MCF 10A (cell line): Measurements from ENCODE around the gene LRRC41. TPM values are rescaled to one million over a fixed set of nuclear protein-coding genes. Genes with fewer than 3 reads are reported as not detected.

Source experiments
- BruUV-seq: library from RNA; stranded (reverse); fragments of 400-500 nt; replicated peaks from 2 replicates; lab custom pipeline; 2021; lab: Mats Ljungman, UMichigan
- CTCF ChIA-PET: fragments of 300-600 bp; sonication (Branson Sonifier 250); formaldehyde crosslinking; extraction: SDS; loops from one replicate; lab custom pipeline; 2021; ENCODE audit warnings: antibody characterized with exemption, inconsistent platforms; lab: Yijun Ruan, JAX
- POLR2A ChIA-PET: fragments of 300-600, 350-650 bp; sonication (Branson Sonifier 250); formaldehyde crosslinking; extraction: SDS; loops from one replicate; lab custom pipeline; 2020; ENCODE audit warnings: antibody characterized with exemption, inconsistent platforms; lab: Yijun Ruan, JAX
- DNase-seq: peaks from one replicate; pipeline ENCODE4 v3.0.0-alpha.2; 2018; ENCODE audit not compliant: unreplicated experiment
- H3K27ac Mint-ChIP-seq: one replicate; pipeline ENCODE4 v1.8.0; 2022; ENCODE audit warnings: mild to moderate bottlenecking, low read depth, mixed read lengths; ENCODE audit not compliant: unreplicated experiment
- H3K27me3 Mint-ChIP-seq: one replicate; pipeline ENCODE4 v1.8.0; 2022; ENCODE audit warnings: mixed read lengths; ENCODE audit not compliant: insufficient read depth, unreplicated experiment
- H3K36me3 Mint-ChIP-seq: one replicate; pipeline ENCODE4 v1.8.0; 2022; ENCODE audit warnings: mild to moderate bottlenecking, moderate library complexity, mixed read lengths; ENCODE audit not compliant: insufficient read depth, unreplicated experiment
- H3K4me1 Mint-ChIP-seq: one replicate; pipeline ENCODE4 v1.8.0; 2022; ENCODE audit warnings: mixed read lengths; ENCODE audit not compliant: insufficient read depth, unreplicated experiment
- H3K4me3 Mint-ChIP-seq: one replicate; pipeline ENCODE4 v1.8.0; 2022; ENCODE audit warnings: mild to moderate bottlenecking, moderate library complexity, mixed read lengths; ENCODE audit not compliant: unreplicated experiment
- H3K9me3 Mint-ChIP-seq: one replicate; pipeline ENCODE4 v1.8.0; 2022; ENCODE audit warnings: mixed read lengths; ENCODE audit not compliant: unreplicated experiment
- intact Hi-C: fragments of 100-400 bp; cut with micrococcal nuclease; formaldehyde crosslinking; loops from 2 replicates; pipeline ENCODE4 v1.14.1; 2022
- total RNA-seq: library from RNA; stranded (reverse); gene quantifications from 2 replicates; pipeline ENCODE4 v1.2.3, GENCODE V29; 2022
- TF ChIP-seq, protein P1 (sequence below): fragments of 200-600 bp; IDR thresholded peaks from one replicate; pipeline ENCODE4 v1.8.0; 2022; ENCODE audit warnings: antibody characterized with exemption, mild to moderate bottlenecking; ENCODE audit not compliant: unreplicated experiment

LRRC41 gene
- total RNA-seq, 1 experiment from 2014 or later = 92.6 TPM

GRCh38 chr1:46268578-46268977 lies 34.8 kb downstream of the LRRC41 start:
- DNase-seq = no peak
- no peaks in the 10 kb centered on the region for H3K4me1 Mint-ChIP-seq
- intact Hi-C loops = no loop called here
- ChIA-PET POLR2A (interaction anchor here (0.6 kb wide), 1 partner anchor 1230 kb away, joined by 4 read pairs; no protein-coding TSS in a partner anchor), CTCF (no interaction called here)
- no peaks in the 10 kb centered on the region for H3K27me3 Mint-ChIP-seq
- H3K27ac Mint-ChIP-seq = no peak overlapping the region
- TF ChIP-seq, protein P1, sequence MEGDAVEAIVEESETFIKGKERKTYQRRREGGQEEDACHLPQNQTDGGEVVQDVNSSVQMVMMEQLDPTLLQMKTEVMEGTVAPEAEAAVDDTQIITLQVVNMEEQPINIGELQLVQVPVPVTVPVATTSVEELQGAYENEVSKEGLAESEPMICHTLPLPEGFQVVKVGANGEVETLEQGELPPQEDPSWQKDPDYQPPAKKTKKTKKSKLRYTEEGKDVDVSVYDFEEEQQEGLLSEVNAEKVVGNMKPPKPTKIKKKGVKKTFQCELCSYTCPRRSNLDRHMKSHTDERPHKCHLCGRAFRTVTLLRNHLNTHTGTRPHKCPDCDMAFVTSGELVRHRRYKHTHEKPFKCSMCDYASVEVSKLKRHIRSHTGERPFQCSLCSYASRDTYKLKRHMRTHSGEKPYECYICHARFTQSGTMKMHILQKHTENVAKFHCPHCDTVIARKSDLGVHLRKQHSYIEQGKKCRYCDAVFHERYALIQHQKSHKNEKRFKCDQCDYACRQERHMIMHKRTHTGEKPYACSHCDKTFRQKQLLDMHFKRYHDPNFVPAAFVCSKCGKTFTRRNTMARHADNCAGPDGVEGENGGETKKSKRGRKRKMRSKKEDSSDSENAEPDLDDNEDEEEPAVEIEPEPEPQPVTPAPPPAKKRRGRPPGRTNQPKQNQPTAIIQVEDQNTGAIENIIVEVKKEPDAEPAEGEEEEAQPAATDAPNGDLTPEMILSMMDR = no peak
- no TSS peak for BruUV-seq
- no peak overlapping the region for H3K4me3 Mint-ChIP-seq
- H3K36me3 Mint-ChIP-seq = peaks cover 29% of the 10 kb centered on the region
- no peaks in the 10 kb centered on the region for H3K9me3 Mint-ChIP-seq

DNA sequence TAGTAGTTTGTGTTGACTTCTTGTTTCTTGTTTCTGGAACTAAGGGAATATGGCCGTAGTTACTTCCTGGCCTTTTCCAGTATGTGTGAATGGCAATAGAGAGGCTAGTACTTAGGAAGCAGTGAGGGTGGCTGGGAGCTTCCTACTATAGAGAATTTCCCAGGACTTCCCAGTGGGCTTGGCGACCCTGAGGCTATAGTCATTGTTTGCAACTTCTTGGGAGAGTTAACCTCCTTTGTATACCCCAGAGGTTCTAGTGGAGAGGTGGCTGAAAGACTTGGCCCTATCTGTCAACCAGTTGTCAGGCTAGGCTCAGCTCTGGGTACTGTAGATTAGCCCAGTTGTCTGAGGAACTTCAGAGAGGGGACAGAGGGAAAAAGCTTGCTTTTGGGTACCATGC lies 40.3 kb downstream of the LRRC41 start:
- Mint-ChIP-seq H3K36me3 (peaks cover 33% of the 10 kb centered on the region), H3K4me3 (no peak overlapping the region), H3K4me1 (no peaks in the 10 kb centered on the region), H3K27me3 (no peaks in the 10 kb centered on the region), H3K27ac (no peak overlapping the region), H3K9me3 (no peaks in the 10 kb centered on the region)
- TF ChIP-seq, protein P1 = no peak
- BruUV-seq = no TSS peak
- DNase-seq = no peak
- intact Hi-C loops = no loop called here
- POLR2A ChIA-PET = interaction anchor here (0.7 kb wide), 1 partner anchor 24 kb away, joined by 3 read pairs; no protein-coding TSS in a partner anchor
- CTCF ChIA-PET = interaction anchor here (0.6 to 0.8 kb wide), 2 partner anchors 144 to 866 kb away, joined by 3 to 4 read pairs; no protein-coding TSS in a partner anchor

GRCh38 chr1:46262508-46262907 lies 40.9 kb downstream of the LRRC41 start:
- CTCF ChIA-PET = interaction anchor here (0.5 to 0.8 kb wide), 3 partner anchors 70 to 867 kb away, joined by 3 to 4 read pairs (median 4); no protein-coding TSS in a partner anchor
- BruUV-seq = no TSS peak
- no peaks in the 10 kb centered on the region for H3K27me3 Mint-ChIP-seq
- no peak overlapping the region for H3K4me3 Mint-ChIP-seq
- no peaks in the 10 kb centered on the region for H3K9me3 Mint-ChIP-seq
- TF ChIP-seq, protein P1 = no peak
- POLR2A ChIA-PET = interaction anchor here (0.7 kb wide), 1 partner anchor 25 kb away, joined by 3 read pairs; no protein-coding TSS in a partner anchor
- intact Hi-C loops = no loop called here
- H3K4me1 Mint-ChIP-seq = no peaks in the 10 kb centered on the region
- peak overlapping the region; percentile 33 for H3K27ac Mint-ChIP-seq
- DNase-seq = no peak
- H3K36me3 Mint-ChIP-seq = peaks cover 29% of the 10 kb centered on the region

DNA sequence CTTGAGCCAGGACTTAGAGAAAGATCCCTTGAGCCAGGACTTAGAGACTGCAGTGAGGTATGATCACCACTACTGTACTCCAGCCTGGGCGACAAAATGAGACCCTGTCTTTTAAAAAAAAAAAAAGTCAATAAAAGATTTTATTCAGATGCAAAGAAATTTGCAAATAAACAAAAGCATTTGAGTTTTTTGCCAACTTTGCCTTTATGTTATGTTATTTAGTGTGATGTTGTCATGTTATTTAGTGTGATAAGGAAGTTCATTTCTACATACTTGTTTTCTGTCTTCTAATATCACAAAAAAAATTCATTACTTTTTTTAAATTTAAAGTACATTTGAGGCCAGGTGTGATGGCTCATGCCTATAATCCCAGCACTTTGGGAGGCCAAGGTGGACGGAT lies 46.9 kb downstream of the LRRC41 start:
- no peak for DNase-seq
- H3K4me1 Mint-ChIP-seq = peaks cover 9% of the 10 kb centered on the region
- POLR2A ChIA-PET = no interaction called here
- H3K36me3 Mint-ChIP-seq = peaks cover 29% of the 10 kb centered on the region
- no peak overlapping the region for H3K27ac Mint-ChIP-seq
- CTCF ChIA-PET = interaction anchor here (0.8 to 1.1 kb wide), 2 partner anchors 10 to 40 kb away, joined by 3 read pairs; partner anchors contain the start of gene RAD54L
- intact Hi-C loops = no loop called here
- TF ChIP-seq, protein P1 = no peak
- H3K4me3 Mint-ChIP-seq = no peak overlapping the region
- no peaks in the 10 kb centered on the region for H3K27me3 Mint-ChIP-seq
- no TSS peak for BruUV-seq
- H3K9me3 Mint-ChIP-seq = no peaks in the 10 kb centered on the region
